Dedifferentiated amniotic fluid mesenchymal stem cell (primary cell): ENCODE measurements around the gene FIGN.

Source experiments
- DNase-seq: peaks from one replicate; pipeline ENCODE4 v3.0.0-alpha.2; 2016; ENCODE audit errors: extremely low spot score

The FIGN gene

DNA sequence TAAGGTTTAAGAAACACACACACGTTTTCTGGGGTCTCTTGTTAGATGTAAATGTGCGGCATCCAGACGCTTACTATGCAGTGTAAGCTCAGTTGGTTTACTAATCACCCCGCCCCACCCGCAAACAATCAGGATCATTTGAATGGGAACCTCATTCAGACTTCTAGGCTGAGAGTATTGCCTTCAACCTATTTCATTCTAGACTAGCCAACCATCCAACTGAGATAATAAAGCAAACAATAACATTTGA is 1.3 kb upstream of the FIGN start:
- no peak for DNase-seq

DNA sequence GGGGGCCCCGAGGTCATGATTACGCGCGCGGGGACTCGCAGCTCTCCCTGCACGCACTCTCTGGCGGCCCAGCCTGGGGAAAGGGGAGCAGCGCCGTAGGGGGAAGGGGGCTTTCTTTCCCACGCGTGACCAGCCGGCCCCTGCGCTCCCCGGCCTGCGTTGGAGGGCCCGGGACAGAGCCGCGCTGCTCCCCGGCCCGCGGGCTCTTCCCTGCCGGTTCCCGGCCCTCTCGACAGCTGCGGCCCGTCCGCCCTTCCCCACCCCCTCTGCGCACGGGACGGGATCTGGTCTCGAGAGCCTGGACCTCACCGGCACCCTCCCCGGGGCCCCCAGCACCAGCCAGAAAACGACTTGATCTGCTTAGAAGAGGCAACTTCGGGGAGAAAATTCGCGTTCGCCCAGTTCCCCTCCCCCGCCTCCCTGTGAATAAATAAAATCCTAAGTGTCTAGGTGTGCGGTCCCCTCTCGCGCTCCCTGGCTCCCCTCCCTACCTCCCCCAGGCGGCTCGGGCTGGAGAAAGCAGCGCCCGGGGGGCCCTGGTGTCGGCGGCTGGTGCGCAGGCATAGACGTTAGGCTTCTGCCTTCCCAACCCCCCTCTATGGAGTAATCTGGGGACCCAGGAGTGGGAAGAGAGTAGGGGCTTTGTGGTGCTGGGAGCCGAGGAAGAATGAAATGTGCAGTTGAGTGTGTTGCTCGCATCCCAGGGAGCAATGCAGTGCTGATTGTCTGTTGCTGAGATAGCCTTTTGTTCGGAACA is 803 bp upstream of the FIGN start:
- DNase-seq, result peak; percentile 20

DNA sequence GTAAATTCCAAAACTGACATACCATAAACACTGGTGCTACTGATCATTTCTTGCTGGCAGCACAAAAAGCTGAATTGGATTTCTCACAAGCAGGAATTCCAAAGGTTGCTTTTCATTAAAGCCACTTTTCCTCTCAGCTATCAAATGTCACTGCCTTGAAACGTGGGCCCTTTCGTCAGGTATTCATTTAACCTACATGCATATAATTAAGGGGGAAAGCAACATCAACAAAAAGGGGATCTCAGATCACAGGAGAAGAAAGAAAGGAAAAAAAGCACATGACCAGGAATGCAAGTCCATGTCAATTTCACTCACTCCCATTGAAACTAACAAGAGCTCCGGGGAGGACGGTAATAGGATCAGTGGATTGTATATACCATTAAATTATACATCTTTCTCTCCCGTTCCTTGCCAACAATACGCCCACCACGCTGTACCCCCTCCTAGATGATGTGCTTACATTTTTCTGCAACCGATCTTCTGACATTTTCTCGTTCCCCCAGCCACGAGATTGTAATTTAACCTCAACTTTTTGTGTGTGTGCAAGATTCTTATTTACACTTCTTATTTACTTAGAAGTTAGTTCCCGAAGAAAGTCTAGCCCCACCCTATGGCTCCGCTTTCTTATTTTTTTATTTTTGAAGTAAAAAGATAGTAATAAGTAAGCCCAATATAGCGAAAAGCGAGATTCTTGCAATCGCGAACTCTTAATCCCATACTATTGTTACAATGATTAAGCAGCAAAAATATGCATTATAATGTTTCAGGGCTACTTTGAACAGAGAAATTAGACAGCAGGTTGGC is 725 bp downstream of the FIGN start:
- peak; percentile 31 for DNase-seq

DNA sequence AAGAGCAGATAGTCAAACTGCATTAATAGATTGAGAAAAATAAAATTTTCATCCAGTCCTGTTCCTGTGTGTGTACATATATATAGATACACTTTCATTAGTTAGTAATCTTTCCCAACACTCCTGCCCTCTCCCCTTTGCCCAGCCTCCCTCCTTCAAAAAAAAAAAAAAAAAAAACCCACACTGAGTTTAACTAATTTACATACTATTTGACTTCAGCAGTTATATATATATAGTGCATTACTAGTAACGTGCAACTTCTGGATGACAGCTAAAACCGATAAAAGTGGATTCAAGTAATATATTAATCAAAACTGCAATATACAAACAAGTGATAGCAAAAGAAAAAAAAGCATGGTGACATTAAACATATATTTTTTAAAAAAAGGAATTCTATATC is 1.4 kb downstream of the FIGN start:
- DNase-seq, result no peak

DNA sequence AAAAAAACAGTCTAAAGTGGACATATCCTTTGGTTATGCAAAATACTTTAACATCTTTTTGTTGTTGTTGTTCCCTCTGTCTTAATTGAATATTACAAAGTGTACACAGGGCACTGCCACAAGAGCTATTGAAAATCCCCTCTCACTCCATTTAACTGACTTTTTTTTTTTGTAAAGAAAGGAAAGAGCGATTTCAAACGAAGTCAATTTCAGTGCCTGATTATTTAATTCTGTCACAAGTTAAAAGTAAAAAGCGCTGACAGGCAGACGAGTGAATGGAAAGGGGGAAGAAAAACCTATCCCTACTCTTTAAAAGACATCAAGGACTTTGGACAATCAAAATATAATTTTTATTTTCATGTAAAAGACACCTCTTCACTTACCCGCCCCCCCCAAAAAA is 1.9 kb downstream of the FIGN start:
- DNase-seq, result no peak

DNA sequence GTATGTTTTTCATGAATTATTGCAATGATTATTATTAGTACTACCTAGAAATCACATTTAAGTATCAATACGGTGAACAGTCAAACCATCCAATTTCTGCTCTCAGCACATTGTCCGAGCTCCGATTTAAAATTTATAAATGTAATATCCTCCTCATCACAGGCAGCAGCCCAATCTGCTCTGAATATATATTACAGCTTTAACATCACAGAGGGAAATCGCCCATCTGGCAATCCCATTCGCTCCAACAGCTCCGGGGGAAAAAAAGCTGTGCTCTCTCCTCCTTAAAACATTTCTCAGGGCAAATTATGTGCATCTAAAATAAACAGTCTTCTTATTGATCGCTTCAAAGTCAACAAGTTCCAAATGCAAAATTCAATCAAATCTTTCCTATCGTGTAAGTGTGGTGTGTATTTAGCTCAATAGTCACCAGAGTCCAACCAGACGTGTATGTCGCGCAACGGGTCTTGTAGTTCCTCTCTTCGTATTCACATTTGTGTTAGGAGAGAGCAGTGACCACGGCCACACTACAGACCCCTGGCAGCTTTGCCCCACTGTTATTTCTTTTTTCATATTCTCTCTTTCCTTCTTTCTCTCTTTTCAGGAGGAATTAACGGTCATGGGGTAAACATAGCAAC is 2.4 kb downstream of the FIGN start:
- DNase-seq, result no peak

DNA sequence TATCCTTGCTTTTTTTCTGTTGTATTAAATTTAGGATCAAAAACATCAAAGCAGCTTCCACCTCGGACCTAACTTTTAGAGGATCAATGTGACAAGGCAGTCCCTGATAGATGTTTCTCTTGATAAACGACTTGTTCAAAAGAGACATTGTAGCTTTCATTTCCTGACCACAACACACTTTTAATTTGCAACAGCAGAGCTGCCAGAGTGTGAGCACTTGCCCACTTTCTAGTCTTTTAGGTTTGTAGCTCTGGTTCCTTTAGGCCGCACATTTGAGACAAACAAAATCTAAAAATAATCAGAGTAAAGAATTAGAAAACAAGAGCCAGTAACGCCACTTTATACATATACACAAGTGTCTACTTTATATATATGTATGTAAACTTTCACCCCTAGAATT is 3.1 kb downstream of the FIGN start:
- no peak for DNase-seq

DNA sequence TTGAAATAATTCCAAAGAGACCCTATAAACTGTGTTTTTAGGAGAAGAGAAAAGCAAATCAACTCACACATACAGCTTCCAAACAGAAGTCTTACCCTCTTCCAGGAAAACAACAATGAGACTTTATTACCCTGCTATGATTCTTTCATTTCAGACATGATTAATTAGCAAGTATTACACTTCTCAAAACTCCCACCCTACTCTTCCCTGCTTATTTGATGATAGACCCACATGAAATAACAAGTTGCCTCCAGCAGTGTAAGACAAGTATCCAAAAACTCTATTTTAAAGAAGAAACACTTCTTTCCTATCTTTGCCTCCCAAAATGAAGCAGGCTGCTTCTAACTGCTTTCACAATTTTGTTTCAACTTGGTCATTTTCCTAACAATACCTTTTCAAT is 4.1 kb downstream of the FIGN start:
- DNase-seq, result no peak

DNA sequence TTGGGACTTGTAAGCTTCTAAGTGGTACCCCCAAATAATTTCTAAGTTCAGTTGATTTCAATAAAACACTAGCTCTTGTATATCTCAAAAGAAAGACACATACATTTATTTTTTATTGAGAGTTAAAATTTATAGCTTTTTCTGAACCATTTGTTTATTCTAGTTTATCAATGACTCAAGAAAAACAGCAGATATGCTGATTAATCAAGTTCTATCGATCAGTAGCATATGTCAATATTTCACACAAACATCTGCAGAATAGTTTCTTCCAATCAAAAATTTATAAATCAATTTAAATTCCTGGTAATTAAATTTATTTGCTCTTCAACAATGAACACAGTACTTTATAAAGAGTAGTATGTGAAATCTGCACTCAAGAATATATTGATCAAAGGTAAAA is 5.3 kb downstream of the FIGN start:
- no peak for DNase-seq

DNA sequence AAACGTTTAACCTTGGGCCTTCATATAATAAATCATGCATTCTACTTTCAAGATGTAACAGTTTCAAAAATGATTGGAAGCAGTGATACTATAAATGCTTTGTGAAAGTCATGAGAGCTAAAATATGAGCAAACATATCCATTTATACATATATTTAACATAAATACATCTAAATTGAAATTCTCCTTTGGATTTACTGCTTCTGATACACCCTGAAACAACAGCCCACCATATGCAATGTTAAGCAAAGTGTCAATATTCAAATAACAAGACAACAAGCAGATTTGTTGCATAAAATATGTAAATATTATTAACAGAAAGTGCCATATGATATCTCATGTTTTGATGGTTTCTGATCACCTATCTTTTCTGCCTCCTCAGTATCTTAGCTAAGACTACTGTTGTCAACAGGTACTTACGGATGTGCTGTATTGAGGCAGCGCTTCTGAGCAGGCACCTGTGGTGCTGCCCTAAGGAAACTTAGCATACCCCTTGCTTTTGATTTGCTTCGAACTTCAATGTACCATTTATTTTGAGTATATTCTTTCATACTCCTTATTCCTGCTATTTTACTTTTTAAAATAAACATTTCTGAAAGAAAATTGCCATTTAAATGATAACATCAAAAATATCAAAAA is 6.1 kb downstream of the FIGN start:
- DNase-seq, result no peak

DNA sequence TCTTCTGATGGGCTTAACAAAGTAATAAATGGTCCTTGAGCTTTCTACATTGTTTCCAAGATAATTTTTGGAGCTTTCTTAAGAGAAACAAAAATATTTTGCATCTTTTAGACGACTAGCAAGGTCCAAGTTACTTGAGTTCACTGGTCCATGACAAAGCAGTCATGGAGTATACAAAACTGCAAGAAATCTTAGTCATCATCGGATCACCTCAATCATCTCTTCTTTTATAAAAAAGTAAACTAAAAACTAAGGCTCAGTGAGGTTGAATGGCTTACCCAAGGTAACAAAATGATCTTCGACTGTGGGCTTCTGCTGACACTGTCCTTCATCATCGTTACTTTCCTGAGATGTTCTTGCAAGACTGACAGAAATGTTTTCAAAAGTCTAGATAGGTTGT is 11.9 kb downstream of the FIGN start:
- no peak for DNase-seq

DNA sequence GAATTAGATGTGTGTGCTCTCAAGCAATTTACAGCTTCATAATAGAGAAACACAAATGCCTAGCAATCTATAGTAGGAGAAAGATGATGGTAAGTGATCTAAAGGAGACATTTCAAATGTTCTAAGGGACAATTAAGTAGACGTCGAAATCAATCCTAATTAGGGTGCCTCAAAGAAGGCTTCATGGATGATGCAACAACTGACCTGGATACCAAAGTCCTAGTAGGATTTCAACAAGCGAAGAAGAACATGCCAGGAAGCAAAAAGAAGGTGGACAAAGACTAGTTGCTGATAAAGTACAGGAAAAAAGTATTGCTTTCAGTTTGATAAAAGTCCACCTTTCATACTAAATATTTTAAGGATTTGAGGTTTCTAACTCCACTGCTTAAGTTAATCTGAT is 12.5 kb downstream of the FIGN start:
- DNase-seq, result no peak

DNA sequence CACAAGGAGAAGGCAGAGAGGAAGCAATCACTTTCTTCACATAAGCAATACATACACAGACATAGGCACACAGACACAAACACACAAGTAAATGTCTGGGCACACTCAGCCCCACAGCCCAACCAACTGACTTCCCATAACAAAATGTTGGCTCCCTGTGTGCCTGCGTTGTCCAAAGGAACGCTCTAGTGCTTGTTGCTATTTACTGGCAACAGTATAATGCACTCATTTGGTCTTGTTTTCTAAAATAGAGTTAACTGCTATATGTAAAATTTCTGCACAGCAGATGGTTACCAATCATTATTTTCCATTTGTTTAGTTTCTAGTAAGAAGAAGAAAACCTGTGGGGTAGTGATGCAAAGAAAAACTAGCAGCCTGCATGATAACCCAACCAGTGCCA is 16.5 kb downstream of the FIGN start:
- no peak for DNase-seq

DNA sequence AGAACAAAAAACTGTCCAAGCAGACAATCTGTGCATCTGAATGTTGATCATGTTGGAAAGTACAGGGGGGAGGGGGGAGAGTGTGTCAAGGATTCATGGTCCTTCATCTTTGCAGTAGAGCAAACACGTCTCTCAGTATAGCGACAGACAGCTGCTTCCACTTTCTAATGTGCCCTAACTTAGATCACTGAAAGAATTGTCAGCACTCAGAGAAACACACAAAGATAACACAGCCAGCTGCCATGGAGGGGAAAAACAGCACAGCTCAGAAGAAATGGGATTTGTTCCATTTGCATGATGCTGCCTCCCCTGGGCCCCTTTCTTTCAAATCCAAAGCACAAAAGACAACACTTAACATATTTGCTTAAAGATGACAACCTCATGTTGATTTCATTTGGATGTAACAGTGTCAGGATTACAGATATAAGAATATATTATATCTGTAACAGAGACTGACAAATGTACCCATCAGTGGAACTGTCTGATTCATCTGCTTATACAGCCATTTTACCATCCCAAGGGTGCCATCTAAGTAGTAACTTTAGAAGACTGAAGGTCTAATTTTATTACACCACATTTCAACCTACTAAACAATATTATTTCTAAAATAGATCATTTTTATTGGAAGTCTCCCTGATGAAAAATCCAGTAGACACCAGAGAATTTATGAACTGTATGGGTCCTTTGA is 17.7 kb downstream of the FIGN start:
- DNase-seq, result no peak

DNA sequence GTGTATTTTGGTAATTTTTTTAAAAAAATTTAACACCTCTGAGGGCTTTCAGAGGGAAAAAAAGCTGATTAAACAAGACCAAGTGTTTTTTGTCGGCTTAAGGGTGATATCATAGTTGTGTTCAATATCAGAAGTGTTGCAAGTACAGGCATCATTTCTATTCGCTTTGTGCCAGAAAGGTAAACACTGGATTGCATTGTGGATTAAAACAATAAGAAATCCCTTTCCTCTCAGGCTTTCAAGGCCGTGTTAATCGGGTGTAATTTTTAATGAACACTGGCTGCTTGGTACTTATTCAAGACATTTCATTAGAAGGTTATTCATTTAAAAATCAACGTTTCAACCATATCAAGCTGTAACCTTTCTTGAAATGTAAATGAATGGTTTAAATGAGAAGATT is 18.3 kb downstream of the FIGN start:
- no peak for DNase-seq

DNA sequence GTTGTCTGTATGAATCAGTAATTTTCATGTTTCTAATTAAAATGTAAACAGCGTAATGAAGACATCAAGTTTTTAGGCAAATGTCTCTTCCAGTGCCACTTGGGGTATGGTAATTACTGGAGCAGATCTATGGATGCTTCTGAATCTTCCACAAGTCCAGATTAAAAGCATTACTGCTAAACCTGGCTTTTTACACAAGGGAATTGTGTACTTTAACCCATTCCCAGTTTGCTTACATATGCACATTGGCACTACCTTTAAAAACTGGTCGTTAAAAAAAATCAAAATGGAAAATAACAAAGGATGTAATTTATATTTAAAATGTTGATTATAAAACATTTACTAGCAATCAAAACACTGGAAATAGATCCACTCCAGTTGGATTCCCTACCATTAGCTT is 19.7 kb downstream of the FIGN start:
- DNase-seq, result no peak

DNA sequence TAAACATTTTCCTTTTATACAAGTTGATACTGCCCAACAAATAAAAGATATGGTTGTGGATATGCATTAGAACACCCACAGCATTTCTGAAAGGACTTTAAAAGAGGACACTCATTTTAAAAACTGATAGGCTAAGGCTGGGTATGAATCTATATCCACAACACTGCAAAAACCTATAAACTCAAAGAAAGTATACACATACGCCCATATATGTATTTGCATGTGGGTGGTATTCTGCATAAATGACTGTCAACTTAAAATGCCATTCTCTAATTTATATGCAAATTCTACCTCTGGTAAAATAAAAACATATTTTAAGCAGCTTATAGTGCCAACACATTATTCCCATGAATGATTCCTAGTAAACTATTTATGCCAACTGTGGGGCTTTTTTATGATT is 20.1 kb downstream of the FIGN start:
- no peak for DNase-seq

DNA sequence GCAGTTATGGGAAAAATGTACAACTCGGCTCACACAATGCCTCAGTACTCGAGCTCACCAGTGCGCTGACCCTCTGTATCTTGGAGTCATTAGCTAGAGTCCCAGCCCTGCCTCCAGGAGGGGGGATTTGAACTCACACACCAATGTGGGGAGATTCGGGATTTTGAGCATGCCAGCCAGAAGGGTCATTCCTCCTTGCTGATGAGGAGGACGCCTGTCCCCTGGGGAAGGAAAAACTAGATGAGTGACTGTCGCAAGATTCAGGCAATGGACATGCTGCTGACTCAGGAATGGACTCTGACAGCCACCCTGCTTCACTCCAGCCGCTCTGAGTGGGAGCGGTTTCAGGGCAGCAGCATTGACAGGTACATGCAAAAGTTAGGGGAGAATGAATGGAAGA is 20.6 kb downstream of the FIGN start:
- DNase-seq, result no peak

DNA sequence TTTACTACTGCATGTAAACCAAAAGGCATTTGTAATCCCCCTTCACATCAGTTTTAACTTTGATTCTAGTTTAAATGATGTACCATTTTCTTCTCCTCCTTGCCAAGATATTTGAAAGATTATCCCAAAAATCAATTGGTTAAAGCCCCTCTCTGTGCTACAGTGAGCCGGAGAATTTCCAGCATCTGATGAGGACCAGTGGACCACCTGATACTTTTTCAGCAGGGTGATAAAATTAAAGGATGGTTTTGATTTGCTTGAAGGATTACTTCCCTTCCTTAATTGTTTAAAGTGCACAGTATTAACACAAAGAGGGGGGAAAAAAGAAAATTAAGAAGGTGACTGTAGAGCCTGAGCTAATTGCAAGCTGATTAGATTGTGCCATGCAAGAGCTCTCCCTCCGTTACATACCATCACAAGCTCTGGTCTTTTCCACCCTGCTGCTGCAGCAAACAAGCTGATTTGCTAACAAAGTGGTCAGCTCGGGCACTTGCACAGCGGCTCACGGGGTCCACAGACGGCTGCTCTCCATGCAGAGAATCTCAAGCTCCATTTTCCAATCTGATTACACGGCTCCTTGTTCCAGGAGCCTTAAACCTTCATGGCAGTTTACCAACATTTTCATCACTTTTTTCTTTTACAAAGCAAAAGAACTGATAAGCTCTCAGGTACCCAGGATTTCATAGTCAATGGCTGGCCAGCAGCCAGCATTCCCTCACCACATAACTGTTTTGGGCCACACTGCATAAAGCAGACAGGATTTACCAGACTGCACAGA is 22.1 kb downstream of the FIGN start:
- DNase-seq, result no peak

DNA sequence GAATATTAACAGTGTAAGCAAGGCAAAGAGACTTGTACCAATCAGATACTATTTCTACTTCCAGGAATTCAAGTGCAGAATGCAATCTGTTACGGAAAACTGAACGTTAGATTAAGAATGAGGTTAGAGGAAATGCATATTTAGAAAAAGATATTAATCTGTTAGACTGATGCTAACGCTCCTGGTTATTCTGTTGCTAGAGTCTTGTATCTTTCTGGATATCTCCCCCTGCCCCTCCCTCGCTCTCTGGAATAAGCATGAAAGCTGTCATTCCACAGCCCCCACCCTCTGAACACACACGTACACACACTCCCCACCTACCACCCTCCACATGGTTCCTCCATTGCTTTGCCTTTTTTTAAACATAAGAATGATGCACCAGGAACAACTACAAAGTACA is 24.1 kb downstream of the FIGN start:
- no peak for DNase-seq

DNA sequence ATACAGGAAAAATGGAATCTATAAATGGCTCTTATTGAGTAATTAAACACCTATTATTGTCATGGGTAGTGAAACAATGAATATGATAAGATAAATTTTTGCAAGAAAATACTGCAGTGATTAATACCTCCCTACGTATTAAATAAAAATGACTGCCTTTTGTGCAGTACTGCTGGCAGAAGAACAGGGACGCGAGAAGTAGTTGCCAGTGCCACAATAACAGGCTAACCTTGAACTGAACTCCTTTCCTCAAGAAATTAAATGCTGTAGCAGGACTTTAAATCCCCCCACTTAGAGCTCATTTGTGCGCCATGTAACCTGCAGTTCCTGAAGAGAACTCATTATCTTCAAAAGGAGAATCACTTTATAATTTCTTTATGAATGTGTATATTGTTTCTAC is 24.6 kb downstream of the FIGN start:
- no peak for DNase-seq

DNA sequence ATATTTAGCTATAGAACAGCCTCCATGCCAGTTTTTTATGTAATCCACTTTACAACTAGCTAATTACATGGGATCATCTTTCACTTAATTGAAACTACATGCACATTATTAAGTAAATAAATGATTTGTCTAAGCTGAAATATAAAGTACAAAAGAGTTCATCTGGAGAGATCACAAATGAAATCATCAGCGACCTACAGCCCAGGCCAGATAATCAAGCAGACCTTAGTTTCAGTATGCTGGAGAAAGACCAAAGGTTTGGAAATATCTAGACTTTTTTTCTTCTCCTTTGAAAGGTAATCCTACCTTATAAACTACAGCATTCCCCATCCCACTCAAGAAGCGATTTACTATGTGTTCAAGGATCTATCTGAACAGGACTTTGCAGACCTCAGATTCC is 26.5 kb downstream of the FIGN start:
- DNase-seq, result no peak
